ENCODE measurements around the gene UBC. TPM values are rescaled to one million over a fixed set of nuclear protein-coding genes. Genes with fewer than 3 reads are reported as not detected.
A peak's percentile ranks its signal among the peaks of the same experiment; 100 is the strongest.

UBC gene
- total RNA-seq, 1 experiment from 2014 or later, result 523 TPM

GRCh38 chr12:124898200-124898922 is 16.1 kb downstream of the UBC start:
- H3K4me3 Mint-ChIP-seq, result no peak overlapping the region
- no peak overlapping the region for H3K27ac Mint-ChIP-seq
- H4K20me1 ChIP-seq (ENCODE audit: control insufficient read depth, insufficient read depth, insufficient read length), result no peaks in the 10 kb centered on the region
- no peaks in the 10 kb centered on the region for H3K23me2 ChIP-seq (ENCODE audit: insufficient read length, low read depth, low read length, poor library complexity, severe bottlenecking)
- H4K91ac ChIP-seq (ENCODE audit: insufficient read length, low read depth, low read length), result no peak overlapping the region
- no peaks in the 10 kb centered on the region for H3K36me3 Mint-ChIP-seq (ENCODE audit: insufficient read depth in 1 of 3, low read depth in 3 of 3)
- no peak overlapping the region for H3K9ac ChIP-seq (ENCODE audit: extremely low read depth, insufficient read length, low read length)
- no peak overlapping the region for H3K23ac ChIP-seq (ENCODE audit: insufficient read length, low read depth, low read length)
- no peak overlapping the region for H2BK120ac ChIP-seq (ENCODE audit: low read depth, low read length, poor library complexity, severe bottlenecking)
- H3K14ac ChIP-seq (ENCODE audit: insufficient read depth, low read length), result no peak overlapping the region
- 100% methylated on average over 3 of the region's 18 CpGs for WGBS (ENCODE audit: extremely low coverage, insufficient read length, low lambda C conversion rate)
- H2AFZ ChIP-seq (ENCODE audit: low read length), result no peak overlapping the region
- no peak overlapping the region for H3K56ac ChIP-seq (ENCODE audit: insufficient read length, low read depth, low read length)
- no peaks in the 10 kb centered on the region for H3K27me3 ChIP-seq (ENCODE audit: insufficient read depth, low read length)
- H3K79me2 ChIP-seq (ENCODE audit: insufficient read depth, low read length), result no peaks in the 10 kb centered on the region
- H3K4ac ChIP-seq (ENCODE audit: low read depth, low read length), result no peak overlapping the region
- H3T11ph ChIP-seq (ENCODE audit: low read length), result no peak overlapping the region
- no peak overlapping the region for H4K5ac ChIP-seq (ENCODE audit: insufficient read length, low read depth, low read length)
- H2BK15ac ChIP-seq (ENCODE audit: low read depth, low read length), result no peak overlapping the region
- H2BK20ac ChIP-seq (ENCODE audit: low read depth, low read length, poor library complexity, severe bottlenecking), result no peak overlapping the region
- peaks cover 0 to 5% of the 10 kb centered on the region in 2 experiments; a peak in 2 of 5 replicates for H3K9me3 Mint-ChIP-seq
- TF ChIP-seq CTCF (conservative IDR thresholded peaks at IDR 0.05), result peak; percentile 58
- no peak overlapping the region for H4K8ac ChIP-seq (replicated peaks; ENCODE audit: insufficient read length, low read depth, low read length)
- DNase-seq, result peak; percentile 68
- H3K79me1 ChIP-seq (ENCODE audit: insufficient read depth, low read depth, low read length, poor library complexity, severe bottlenecking), result no peaks in the 10 kb centered on the region
- H3K27ac ChIP-seq (ENCODE audit: insufficient read length, low read depth, low read length), result no peak overlapping the region
- no peak overlapping the region for H2BK12ac ChIP-seq (ENCODE audit: insufficient read length, low read depth, low read length)
- peaks cover 3% of the 10 kb centered on the region for H3K27me3 Mint-ChIP-seq (ENCODE audit: low read depth)
- H3K4me2 ChIP-seq (ENCODE audit: insufficient read depth, insufficient read length, low read length), result no peak overlapping the region
- no peak overlapping the region for H2AK5ac ChIP-seq (ENCODE audit: insufficient read length, low read length)
- no peaks in the 10 kb centered on the region for H3K4me1 ChIP-seq (ENCODE audit: insufficient read depth, low read length)
- H2BK5ac ChIP-seq (ENCODE audit: insufficient read length, low read length), result no peak overlapping the region
- no peak overlapping the region for H3K18ac ChIP-seq (ENCODE audit: insufficient read length, low read depth, low read length)
- no peaks in the 10 kb centered on the region for H3K9me3 ChIP-seq (ENCODE audit: control insufficient read depth, low read depth, low read length)
- H3K4me1 Mint-ChIP-seq, result peaks cover 0 to 4% of the 10 kb centered on the region in 2 experiments; a peak in 2 of 4 replicates

Measured in H9 (cell line).